ENCODE results near the gene LST1. TPM values are rescaled to one million over a fixed set of nuclear protein-coding genes. Genes with fewer than 3 reads are reported as not detected.
"Not testable (repeated sequence)": the region's sequence is repeated elsewhere in the genome, so short reads cannot be mapped to it uniquely, and the experiment has no call there.

Gene LST1
- total RNA-seq, 4 donors from 2014 or later = 0.49 to 50.4 (median 5.1) TPM; not detected in 1

DNA sequence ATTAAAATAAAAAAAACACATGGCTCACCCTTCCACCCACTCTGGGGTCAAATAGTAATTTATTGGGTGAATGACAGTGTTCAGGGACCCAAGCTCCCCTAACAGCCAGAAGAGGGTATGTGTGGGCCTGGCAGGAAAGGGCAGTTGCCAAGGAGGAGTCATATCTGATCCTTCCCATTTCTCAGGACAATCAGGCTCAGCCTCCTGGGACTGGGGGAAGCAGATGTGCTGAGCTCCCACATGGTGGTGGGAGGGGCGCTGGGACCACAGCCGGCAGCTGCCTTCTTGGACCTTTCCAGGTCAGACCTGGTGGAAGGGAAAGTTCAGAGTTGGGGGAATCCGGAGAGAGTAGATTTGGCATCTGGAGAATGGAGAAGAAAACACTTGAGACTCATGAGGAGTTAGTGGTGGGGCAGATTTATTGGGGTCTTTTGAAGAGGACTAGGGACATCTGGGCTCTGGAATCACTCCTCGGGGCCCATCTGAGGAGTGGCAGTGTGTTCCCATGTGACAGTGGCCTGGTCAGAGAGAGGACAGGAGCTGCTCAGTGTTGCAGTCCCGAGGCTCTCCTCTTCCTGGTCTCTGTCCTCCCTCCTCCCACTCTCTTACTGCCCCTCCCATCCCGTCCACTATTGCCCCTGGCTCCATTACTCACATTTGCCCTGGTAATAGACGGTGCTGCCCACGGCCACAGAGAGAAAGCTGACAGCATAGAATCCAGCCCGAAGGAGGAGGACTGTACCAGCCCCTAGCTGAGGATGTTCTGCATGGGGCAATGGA, 3.0 kb downstream of the LST1 start:
- Histone ChIP-seq H3K27ac (no peak overlapping the region), H3K9me3 (no peaks in the 10 kb centered on the region), H3K36me3 (no peaks in the 10 kb centered on the region), H3K4me1 (peaks cover 0 to 21% (median 5%) of the 10 kb centered on the region in 3 donors), H3K4me3 (no peak overlapping the region), H3K27me3 (peaks cover 0 to 21% (median 0%) of the 10 kb centered on the region in 4 donors)
- intact Hi-C loops (cut with DNase I) = no loop called here
- no peak for DNase-seq
- no peak for TF ChIP-seq POLR2A (IDR thresholded peaks at IDR 0.05)
- WGBS, 2 donors = 44 to 65% methylated on average over 3 to 5 of the region's 9 CpGs

DNA sequence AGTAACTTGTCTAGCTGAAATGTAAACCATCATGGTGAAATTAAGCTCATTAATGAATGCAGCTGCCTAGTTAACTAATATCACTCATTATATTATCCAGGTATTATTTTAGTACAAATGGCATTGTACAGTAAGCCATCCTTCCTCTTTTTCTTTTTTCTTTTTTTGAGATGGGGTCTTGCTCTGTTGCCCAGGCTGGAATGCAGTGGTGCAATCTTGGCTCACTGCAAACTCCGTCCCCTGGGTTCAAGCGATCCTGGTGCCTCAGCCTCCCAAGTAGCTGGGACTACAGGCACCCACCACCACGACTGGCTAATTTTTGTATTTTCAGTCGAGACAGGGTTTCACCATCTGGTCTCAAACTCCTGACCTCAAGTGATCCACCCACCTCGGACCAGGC, 4.6 kb downstream of the LST1 start:
- DNase-seq, H3K4me3 ChIP-seq, H3K36me3 ChIP-seq, H3K9me3 ChIP-seq, H3K27ac ChIP-seq: not testable (repeated sequence)
- 67 to 76% methylated on average over 5 of the region's 5 CpGs for WGBS, 2 donors
- Histone ChIP-seq H3K27me3 (peaks cover 0 to 21% (median 0%) of the 10 kb centered on the region in 4 donors), H3K4me1 (peaks cover 0 to 18% (median 3%) of the 10 kb centered on the region in 3 donors)
- intact Hi-C loops (cut with DNase I) = loop anchor here (5.0 kb wide), 1 partner anchor 33 kb away; no protein-coding TSS in a partner anchor

DNA sequence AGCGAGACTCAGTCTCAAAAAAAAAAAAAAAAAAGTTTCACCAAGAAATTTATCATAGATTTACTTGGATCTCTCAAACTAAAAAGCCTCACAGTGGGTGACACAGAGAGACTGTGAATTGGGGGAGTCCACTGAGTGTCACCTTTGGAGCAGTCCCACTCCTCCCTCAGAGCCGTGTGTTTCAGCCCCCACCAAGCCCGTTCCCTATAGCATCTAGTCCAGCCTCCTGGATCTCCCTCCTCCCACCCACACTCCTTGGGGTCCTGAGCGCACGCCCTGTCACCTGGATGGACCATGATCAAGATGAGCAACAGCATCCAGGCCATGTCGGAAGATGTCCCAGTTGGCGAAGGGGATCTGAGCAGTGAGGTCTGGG, 6.3 kb downstream of the LST1 start:
- Histone ChIP-seq H3K4me3 (no peak overlapping the region), H3K36me3 (no peaks in the 10 kb centered on the region), H3K27ac (no peak overlapping the region), H3K4me1 (peaks cover 0 to 3% (median 0%) of the 10 kb centered on the region in 3 donors), H3K27me3 (peaks cover 0 to 9% (median 0%) of the 10 kb centered on the region in 4 donors), H3K9me3 (no peaks in the 10 kb centered on the region)
- 78 to 86% methylated on average over 5 to 7 of the region's 7 CpGs for WGBS, 2 donors
- DNase-seq = no peak
- TF ChIP-seq POLR2A (IDR thresholded peaks at IDR 0.05) = no peak
- TF ChIP-seq, protein P1, sequence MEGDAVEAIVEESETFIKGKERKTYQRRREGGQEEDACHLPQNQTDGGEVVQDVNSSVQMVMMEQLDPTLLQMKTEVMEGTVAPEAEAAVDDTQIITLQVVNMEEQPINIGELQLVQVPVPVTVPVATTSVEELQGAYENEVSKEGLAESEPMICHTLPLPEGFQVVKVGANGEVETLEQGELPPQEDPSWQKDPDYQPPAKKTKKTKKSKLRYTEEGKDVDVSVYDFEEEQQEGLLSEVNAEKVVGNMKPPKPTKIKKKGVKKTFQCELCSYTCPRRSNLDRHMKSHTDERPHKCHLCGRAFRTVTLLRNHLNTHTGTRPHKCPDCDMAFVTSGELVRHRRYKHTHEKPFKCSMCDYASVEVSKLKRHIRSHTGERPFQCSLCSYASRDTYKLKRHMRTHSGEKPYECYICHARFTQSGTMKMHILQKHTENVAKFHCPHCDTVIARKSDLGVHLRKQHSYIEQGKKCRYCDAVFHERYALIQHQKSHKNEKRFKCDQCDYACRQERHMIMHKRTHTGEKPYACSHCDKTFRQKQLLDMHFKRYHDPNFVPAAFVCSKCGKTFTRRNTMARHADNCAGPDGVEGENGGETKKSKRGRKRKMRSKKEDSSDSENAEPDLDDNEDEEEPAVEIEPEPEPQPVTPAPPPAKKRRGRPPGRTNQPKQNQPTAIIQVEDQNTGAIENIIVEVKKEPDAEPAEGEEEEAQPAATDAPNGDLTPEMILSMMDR (IDR thresholded peaks at IDR 0.05) = no peak
- intact Hi-C loops (cut with DNase I) = loop anchor here (5.0 kb wide), 1 partner anchor 35 kb away; no protein-coding TSS in a partner anchor

DNA sequence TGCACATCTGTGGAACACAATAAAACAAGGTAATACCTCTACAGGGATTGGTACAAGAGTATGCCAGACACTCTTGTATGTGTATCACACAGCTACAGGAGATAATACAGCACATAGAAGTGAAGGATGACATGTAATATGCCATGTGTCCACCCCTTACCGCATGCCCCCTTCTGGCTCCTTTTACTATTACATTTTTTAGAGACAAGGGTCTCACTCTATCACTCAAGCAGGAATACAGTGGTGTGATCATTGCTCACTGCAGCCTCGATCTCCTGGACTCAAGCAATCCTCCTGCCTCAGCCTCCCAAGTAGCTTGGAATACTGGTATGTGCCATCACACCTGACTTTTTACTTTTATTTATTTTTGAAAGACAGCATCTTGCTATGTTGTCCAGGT, 10.9 kb downstream of the LST1 start:
- Histone ChIP-seq H3K27me3 (no peaks in the 10 kb centered on the region), H3K27ac (no peak overlapping the region), H3K9me3 (no peaks in the 10 kb centered on the region), H3K36me3 (no peaks in the 10 kb centered on the region), H3K4me3 (no peak overlapping the region), H3K4me1 (peaks cover 0 to 7% (median 0%) of the 10 kb centered on the region in 3 donors)
- intact Hi-C loops (cut with DNase I) = no loop called here
- DNase-seq = no peak
- 15 to 23% methylated on average over 2 of the region's 2 CpGs for WGBS, 2 donors
- TF ChIP-seq POLR2A (IDR thresholded peaks at IDR 0.05) = no peak
- TF ChIP-seq, protein P1 (IDR thresholded peaks at IDR 0.05) = peak in 5 of 6 experiments; percentile 12 to 39 (median 38)

DNA sequence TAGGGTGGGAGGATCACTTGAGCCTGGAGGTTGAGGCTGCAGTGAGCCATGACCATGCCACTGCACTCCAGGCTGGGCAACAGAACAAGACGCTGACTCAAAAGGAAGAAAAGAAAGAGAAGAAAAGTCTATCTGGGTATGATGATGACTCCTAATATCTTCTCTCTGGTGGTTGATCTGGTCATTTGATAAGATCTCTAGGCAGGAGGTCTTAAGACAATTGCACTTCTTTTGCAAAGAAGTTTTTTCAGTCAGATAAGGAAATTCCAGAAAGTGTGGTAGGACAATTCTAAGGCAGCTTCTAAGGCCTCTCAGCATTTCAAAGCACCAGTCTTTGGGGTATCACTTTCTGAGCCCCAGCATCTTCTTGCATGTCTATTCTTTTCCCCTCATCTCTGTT, 21.2 kb downstream of the LST1 start:
- Histone ChIP-seq H3K9me3 (no peaks in the 10 kb centered on the region), H3K4me3 (no peak overlapping the region), H3K36me3 (no peaks in the 10 kb centered on the region), H3K27me3 (no peaks in the 10 kb centered on the region), H3K4me1 (no peaks in the 10 kb centered on the region), H3K27ac (no peak overlapping the region)
- 75 to 85% methylated on average over 1 of the region's 1 CpG for WGBS, 2 donors
- no peak for TF ChIP-seq POLR2A (IDR thresholded peaks at IDR 0.05)
- TF ChIP-seq, protein P1 (IDR thresholded peaks at IDR 0.05) = no peak
- DNase-seq = no peak
- intact Hi-C loops (cut with DNase I) = no loop called here

DNA sequence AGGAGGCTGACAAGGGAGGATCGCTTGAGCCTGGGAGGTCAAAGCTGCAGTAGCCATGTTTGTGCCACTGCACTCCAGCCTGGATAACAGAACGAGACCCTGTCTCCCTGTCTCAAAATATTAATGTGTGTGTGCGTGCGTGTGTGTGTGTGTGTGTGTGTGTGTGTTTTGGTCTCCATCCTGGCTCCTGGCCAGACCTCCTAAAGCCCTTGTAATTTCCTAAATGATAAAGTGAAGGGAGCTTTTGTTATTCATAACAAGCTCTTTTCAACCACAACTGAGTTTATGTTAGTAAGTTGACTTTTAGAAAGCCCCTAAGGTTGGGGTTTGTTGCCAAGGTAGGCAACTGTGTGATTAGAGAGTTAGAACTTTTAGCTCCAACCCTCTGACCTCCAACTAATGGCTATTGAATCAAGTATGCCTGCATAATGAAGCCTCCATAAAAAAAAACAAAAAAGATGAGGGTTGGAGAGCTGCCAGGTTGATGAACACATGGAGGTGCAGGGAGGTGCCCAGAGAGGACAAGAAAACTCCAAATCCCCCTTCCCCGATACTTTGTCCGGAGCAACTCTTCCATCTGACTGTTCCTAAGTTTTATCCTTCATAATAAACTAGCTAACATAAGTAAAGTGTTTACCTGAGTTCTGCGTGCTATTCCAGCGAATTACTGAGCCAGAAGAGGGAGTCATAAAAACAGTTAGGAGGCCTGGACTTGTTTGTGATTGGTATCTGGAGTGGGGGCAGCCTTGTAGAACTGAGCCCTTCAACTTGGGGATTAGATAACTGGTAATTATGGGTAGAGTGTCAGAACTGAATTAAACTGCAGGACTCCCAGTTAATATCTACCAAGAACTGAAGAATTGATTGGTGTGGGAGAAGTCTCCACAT, 23.7 kb downstream of the LST1 start:
- no peak overlapping the region for H3K27ac ChIP-seq
- 71 to 75% methylated on average over 8 of the region's 8 CpGs for WGBS, 2 donors
- no peaks in the 10 kb centered on the region for H3K9me3 ChIP-seq
- no peaks in the 10 kb centered on the region for H3K4me1 ChIP-seq
- intact Hi-C loops (cut with DNase I) = no loop called here
- H3K36me3 ChIP-seq = no peaks in the 10 kb centered on the region
- no peak overlapping the region for H3K4me3 ChIP-seq
- no peaks in the 10 kb centered on the region for H3K27me3 ChIP-seq
- DNase-seq = no peak
- TF ChIP-seq POLR2A (IDR thresholded peaks at IDR 0.05) = no peak
- TF ChIP-seq, protein P1 (IDR thresholded peaks at IDR 0.05) = no peak
